ENCODE results near the gene ULK2.
"Not testable (repeated sequence)": the region's sequence is repeated elsewhere in the genome, so short reads cannot be mapped to it uniquely, and the experiment has no call there.

The ULK2 gene

DNA sequence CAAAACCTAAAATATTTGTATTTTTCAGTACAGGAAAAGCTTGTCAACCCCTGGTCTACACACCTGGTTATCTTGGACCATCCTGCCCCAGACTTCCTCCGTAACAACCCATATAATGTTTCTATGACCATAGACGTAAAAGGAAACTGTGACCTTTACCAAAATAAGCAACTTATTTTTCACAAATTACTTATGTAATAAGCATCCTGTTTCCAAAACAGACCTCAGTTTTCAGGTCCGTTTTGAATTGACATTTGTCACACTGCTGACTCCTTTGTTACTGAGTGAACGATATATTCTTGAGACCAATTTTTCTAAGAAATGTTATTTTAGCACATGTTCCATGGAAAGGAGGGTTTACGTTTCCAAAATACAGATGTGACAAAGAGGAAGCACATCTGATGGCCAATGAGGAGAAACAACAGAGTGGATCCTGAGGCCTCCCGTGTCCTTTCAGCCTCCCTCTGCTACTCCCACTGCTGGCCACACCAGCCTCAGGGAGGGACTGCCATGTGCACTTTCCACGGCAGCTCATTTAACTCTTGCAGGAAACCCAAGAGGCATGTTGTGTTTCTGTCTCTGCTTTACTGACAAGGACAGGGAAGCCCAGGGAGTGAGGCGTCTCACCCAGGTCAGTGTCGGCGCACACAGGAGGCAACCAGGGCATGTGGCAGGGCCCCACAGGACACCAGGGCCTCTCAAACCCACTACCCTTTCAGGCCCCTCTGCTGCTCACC is 99.5 kb downstream of the ULK2 start:
- DNase-seq (ENCODE audit: low read depth, low spot score), result no peak

DNA sequence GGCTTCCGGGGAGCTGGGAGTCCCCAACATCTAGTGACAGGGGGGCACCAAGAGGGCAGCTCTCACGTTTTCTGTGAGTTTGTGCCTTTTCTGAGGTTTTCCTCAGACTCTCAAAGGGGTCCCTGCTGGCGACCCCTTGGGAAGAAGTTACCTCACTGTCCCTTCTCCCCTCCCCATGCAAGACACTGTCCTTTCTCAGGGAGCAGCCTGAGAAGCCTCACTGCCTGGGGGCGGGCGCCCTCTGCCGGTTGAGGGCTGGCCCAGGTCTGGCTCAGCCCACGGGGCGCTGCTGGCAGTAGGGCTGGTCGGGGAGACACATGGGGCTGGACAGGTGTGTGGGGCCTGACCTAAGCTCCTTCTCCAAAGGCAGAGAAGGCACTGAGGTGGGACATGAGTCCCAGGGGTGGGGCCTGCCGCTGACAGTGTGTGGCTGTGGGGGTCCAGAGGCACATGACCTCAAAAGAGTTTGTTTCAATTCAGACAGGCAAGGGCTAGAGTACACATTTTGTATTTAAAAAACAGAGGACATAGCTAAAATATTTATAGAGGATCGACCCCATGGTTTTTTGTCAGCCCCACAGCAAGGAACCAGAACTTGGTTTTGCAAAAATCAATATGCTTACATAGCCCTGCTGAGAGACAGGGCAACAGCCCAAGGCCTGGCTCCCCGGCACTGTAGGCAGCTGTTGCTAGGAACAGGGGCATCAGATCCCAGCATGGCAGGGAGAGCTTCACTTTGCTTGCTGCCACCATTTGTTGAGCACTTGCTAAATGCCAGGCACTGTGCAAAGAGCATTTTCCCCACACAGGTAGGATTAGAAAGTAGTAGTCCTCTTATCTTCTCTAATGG is 101.1 kb downstream of the ULK2 start:
- DNase-seq (ENCODE audit: low read depth, low spot score), result no peak

DNA sequence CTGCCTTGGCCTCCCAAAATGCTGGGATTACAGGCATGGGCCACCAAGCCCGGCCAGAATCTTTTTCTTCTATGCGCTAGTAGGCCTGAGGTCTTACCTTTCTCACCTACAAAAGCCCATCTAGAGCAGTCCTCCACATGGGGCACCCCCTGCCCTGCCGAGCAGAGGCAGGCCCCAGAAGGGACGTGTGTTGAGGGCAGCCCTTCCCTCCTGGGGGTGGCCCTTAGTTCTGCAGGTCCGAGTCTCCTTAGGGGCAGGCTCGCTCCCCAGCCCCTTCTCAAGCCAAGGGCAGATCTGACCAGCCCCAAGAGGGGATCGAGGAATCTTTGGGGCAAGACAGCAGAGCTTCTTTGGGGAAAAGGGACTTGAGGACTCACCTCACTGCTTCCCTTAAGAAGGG is 101.7 kb downstream of the ULK2 start:
- no peak for DNase-seq (ENCODE audit: low read depth, low spot score)

DNA sequence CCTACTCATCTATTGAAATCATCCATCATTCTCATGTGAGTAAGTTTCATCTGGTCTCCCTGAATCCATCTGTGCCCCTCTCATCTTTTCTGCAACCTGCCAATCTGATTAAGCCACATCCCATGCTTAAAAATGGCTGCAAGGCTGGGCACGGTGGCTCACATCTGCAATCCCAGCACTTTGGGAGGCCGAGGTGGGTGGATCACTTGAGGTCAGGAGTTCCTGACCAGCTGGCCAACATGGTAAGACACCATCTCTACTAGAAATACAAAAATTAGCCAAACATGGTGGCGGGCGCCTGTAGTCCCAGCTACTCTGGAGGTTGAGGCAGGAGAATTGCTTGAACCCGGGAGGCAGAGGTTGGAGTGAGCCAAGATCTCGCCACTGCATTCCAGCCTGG is 103.7 kb downstream of the ULK2 start:
- not testable (repeated sequence) for DNase-seq (ENCODE audit: low read depth, low spot score)

DNA sequence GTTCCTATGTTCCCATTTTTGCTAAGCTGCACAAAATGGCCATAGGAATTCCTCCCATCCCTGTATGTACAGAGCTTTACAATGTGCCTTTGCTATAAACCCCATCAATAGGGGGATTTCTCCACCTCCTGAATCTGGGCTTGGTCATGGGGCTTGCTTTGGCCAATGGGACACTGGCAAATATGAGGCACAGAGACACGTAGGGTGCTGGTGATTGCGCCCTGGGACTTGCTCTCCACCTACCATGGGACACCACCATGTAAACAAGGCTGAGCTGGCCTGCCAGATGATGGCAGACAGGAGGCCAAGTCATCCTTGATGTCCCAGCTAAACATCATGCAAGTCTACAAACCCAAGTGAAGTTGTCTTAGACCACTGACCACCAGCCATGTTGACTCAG is 104.3 kb downstream of the ULK2 start:
- DNase-seq (ENCODE audit: low read depth, low spot score), result no peak

DNA sequence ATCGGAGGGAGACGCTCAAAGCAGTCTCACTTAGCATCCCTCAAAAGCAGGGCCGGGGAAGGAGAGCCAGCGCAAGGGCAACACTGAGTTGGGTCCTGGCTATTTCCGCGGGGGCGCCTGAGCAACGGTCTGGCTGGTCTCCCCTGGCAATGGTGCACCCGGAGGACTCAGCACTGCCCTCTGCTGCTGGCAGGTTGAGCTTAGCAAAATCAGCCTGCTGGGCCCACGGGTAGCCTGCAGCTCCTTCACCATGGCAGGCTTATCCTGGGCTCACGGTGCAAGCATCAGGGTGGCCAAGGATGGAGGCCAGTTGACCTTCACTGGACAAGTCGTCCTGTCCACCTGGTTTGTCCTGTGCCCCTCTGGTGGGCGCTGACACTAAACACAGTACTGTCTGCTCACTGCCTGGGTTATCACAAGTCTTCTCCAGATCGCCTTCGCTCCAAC is 105.2 kb downstream of the ULK2 start:
- no peak for DNase-seq (ENCODE audit: low read depth, low spot score)

DNA sequence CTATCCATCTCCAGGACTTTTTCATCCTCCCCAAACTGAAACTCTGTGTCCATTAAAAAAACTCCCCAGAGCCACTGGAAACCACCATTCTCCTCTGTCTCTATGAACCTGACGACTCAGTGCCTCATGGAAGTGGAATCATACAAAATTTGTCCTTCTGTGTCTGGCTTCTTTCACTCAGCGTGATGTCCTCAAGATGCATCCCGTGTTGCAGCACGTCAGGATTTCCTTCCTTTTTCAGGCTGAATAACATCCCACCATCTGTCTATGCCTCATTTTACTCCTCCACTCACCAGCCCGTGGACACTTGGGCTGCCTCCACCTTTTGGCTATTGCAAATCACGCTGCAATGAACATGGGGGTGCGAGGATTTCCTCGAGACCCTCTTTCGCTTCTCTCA is 107.0 kb downstream of the ULK2 start:
- no peak for DNase-seq (ENCODE audit: low read depth, low spot score)

DNA sequence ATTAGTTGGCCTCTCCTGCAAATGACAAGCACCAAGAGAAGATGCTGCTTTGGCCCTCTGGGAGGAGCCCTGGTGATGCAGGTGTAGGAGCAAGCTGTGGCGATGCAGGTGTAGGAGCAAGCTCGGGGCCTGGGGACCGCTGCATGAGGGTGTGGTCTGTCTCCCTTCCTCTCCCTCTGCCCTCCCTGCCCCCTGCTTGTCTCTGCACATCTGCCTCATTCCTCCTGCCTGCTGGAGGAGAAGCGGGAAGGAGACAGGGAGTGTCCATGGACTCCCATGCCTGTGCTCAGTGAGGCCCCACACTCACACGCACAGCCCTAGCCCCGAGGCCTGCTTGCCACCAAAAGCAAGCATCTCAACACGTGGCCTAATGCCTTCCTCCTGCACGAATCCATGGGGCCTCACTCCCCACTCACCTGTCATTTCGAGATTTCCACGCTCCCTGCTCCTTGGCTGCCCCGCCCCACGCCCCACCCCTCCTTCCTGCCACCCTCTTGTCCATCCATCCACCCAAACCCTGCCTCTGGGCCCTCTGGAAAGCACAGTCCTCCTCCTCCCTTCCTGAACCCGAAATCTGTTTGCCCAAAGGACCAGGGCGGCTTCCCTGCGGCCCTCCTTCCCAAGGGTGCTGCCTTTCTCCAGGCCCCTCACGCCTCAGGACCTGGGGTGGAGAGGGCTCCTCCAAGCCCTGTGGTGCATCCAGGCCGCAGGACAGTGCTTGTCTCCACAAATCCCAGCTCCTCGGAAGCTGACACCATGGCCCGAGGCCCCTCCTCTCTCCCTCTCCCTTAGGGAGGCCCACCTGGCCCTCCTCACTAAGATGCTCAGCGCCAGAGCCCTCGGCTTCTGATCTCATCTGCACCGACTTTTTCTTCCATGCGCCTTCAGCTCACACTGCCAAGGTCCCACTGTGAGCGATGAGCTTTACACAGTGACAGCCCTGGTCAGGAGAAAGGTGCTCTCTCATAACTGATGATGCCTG is 107.9 kb downstream of the ULK2 start:
- DNase-seq (ENCODE audit: low read depth, low spot score), result no peak

DNA sequence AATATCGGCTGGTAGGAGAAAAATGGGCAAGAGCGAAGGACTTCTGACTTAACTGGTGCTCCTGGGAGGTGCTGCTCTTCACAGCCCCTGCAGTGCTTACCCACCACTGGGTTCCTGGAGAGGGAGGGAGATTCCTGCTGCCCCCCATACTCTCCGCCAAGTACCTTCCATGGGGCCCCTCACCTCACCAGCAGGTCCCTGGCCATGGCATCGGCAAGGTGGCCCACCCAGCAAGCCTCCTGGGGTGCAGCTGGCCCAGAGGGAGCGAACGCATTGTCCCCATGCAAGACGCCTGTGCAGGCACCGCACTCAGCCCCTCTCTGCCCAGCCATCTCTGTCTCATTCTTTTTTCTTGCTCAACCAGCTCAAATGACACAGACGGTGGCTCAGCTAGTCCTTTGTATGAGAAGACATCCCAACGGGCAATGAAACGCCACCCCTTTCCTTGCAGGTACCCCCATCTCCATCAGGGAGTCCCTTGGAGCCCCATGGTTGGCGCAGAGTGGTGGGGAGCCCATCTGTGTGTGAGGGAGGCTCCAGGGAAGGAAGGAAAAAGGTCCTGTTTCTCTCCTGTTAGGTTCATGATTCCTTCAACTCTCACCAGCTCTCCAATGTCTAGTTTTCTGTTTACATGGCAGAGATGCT is 110.1 kb downstream of the ULK2 start:
- no peak for DNase-seq (ENCODE audit: low read depth, low spot score)

DNA sequence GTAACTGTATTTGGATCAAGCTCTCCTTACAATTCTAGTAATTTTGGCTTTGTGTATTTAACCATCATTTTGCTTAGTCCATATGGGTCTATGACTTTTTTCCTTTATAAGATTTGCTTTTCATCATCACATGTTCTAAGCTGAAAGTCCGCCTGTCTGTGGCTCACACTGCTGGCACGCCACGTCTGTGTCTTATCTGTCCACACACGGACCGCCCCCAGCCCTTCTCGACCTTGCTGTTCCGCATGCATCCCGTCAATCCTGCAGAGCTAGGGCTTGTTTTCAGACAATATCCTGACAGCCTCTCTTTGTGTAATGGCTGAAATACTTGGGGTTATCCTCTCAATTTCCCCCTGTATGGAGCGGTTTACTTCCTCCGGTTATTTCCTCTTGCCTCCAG is 111.2 kb downstream of the ULK2 start:
- no peak for DNase-seq (ENCODE audit: low read depth, low spot score)

DNA sequence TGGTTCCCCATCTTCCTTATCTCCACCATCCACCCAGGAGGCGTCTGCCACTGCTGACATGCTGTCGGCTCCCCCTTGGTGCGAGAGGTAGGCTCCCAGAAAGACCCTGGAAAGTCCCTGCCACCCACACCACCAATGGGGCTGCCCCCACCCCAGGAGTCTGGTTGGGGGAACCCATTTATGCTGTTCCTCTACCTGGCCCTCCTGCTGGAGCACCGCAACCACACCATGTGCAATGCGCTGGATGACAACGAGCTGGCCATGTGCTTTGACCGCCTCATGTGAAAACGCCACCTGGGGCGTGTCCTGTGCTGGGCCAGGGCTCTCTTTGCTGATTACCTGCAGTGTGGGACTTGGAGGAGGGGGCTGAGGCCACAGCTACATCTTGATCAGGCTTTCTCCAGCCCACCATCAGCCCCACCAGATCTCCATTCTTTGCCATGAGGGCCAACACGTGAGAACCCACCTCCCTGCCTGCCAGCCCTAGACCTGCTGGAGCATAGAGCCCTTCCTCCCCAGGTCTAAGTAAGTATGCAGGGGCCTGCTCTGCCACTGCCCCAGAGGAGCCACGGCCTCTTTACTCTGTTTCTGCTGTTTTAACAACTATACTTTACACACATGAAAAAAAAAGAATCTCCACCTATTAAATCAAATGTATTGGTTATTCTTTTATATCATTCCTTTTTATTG is 111.8 kb downstream of the ULK2 start:
- DNase-seq (ENCODE audit: low read depth, low spot score), result no peak

DNA sequence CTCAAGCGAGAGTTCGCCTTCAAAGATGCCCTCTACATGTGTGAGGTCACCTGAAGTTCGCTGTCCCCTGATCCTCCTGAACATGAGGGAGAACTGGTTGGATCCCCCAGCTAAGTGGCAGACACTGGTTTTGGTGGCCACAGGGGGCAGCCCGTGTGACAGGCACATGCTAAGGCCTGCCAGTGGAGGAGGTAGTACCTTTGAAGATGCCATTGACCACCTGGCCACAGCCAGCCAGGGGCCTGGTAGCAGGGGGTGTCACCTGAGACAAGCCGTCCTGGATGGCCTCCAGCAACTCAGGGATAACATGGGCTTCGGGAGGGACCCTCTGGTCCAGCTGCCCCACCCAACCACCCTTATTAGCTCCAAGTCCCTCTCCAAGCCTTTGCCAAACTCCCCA is 112.3 kb downstream of the ULK2 start:
- DNase-seq (ENCODE audit: low read depth, low spot score), result no peak

DNA sequence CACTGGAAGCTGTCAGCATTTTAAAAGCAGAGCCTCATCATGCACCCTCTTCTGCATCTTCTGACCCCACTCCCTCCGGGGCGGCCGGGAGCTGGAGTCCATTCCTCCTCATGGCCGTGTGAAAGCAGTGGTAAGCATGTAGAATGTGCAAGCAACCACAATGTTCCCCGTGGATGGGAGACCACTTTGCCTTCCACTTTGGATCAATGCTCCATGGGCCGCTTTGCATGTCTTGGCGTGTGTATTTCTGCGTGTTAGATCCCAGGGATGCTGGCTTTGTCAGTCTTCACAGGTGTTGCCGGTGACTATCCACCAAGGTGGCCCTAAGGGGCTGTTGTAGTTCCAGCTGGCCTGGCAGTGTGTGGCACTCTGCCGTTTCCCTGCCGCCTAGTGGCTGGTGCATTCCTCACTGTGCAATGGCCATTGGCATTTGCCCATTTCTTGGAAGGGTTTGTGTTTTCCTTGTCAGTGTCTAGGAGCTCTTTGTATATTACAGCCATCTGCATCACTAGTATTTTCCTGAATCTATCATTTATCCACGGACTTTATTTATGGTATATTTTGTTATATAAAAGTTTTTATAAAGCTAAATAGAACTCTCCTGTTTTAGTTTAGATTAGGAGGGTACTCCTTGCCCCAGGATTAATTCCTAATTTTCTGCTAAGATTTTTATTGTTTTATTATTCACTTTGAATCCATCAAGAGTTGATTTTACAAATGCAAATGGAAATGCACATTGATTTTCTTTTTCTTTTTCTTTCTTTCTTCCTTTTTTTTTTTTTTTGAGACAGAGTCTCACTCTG is 113.9 kb downstream of the ULK2 start:
- DNase-seq (ENCODE audit: low read depth, low spot score), result no peak

DNA sequence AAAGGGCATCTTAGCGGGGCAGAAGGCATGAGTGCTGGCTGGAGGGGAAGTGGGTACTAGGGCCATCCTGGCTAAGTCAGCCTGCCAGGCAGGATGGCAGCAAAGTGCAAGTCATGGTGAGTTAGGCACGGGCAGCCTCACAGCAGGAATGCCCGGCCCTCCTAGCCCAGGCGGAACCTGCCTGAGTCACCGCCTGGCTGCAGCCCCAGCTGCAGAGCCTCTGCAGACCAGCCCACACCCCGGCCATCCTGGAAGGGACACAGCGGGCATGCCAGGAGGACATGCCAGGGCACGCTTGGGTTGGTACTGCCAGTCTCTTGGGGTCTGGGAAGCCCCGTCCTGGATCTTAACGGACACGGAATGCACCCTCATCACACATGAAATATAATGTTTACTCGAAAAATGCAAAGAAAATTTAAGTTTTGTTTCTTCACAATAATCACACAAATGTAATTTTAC is 114.7 kb downstream of the ULK2 start:
- DNase-seq (ENCODE audit: low read depth, low spot score), result peak; percentile 58

DNA sequence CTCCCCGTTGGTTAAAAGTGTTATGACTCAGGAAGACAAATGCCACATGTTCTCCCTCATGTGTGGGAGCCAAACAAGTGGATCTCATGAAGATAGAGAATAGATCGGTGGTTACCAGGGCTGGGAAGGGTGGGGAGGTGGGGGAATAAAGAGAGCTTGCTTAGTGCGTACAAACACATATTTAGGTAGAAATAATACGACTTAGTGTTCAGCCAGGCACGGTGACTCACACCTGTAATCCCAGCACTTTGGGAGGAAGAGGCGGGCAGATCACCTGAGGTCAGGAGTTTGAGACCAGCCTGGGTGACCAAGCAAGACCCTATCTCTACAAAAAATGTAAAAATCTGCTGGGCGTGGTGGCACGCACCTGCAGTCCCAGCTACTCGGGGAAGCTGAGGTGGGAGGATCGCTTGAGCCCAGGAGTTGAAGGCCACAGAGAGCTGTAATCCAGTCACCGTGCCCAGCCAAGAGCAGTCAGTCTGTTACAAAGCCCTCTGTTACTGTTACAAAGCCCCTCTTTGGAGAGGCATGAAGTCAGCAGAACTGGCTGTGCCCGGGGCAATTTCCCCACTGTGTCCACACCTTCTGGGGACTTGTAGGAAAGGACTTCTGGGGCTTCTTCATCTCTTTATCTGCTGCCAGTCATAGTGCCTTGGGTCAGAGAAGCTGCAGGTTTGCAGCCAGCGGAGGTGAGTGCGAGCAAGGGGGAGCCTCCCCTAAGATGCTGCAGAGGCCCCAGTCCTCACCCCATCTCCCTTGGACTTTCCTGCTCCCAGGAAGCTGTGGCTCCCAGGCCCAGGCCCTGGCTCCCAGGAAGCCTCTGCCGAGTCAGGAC is 115.3 kb downstream of the ULK2 start:
- no peak for DNase-seq (ENCODE audit: low read depth, low spot score)

DNA sequence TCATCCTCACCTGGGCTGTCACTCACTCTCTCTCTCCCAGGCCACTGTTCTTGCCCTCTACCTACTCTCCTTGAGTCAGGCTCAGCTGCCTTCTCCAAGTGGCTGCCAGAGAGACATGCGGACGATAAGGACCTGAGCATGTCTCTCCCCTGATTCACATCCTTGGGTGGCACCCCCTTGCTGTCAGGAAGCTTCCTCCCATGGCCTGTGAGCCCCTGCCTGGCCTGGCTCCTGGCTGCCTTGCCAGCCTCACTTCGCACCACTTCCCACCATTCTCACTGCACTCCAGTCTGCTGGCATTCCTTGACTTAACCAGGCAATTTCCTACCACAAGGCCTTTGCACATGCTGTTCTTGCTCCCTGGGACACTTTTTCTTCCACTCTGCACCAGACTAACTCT is 116.9 kb downstream of the ULK2 start:
- no peak for DNase-seq (ENCODE audit: low read depth, low spot score)

DNA sequence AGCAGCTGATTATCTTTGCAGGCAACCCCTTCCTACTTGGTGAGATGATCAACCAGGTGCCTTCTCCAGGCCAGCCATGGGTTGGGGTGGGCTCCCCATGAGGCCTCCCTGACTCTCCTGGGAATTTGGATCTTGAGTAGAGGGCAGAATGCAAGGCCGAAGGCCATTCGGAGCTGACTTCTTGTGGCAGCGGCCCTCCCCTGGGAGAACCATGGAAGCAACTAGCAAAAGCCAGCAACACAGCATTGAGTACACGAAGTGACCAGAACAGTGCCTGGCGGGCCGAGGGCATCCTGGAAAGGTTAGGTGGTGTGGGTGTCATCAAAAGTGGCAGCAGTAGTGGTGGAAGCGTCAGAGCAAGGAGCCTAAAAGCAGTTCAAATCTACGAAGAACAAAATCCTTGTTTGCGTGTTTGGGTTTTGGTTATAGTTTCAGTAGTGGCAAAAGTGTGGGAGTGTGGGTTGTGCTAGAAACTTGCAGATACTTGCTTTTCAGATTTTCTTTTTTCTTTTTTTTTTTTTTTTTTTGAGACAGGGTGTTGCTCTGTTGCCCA is 117.6 kb downstream of the ULK2 start:
- DNase-seq (ENCODE audit: low read depth, low spot score), result no peak

DNA sequence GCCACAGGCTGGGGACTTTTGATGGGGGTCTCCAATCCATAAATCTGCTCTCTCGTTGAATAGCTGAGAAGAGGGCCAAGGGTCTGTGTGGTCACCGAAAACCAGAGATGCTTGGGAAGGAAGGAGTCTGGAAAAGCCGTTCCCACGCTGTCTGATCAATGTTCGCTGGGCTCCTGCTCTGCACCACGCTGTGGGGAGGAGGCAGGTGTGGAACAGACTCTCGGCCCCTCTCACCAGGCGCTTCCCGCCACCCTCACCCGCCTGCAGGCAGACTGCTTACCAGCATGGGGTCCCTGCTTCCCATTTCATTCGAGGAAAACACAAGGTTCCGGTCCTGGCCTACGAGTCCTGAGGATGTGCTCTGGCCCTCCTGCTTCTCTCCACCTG is 118.9 kb downstream of the ULK2 start:
- no peak for DNase-seq (ENCODE audit: low read depth, low spot score)
